AG04450 (cell line): ENCODE measurements around the gene KLHL17. TPM values are rescaled to one million over a fixed set of nuclear protein-coding genes. Genes with fewer than 3 reads are reported as not detected.

Experiments
- CTCF ChIA-PET: fragments of 300-600, 350-600 bp; formaldehyde crosslinking; extraction: SDS; loops from one replicate; lab custom pipeline; 2022; ENCODE audit warnings: antibody characterized with exemption, inconsistent platforms; lab: Charles Lee
- POLR2A ChIA-PET: fragments of 350-600 bp; formaldehyde crosslinking; extraction: SDS; loops from one replicate; lab custom pipeline; 2021; ENCODE audit warnings: antibody characterized with exemption, inconsistent platforms; lab: Yijun Ruan, JAX
- DNase-seq: peaks from one replicate; pipeline ENCODE4 v3.0.0-alpha.2; 2011; ENCODE audit warnings: low read depth, low spot score
- H3K27ac ChIP-seq: one replicate; pipeline ENCODE4 v1.5.1; 2012; ENCODE audit warnings: low read depth, low read length, control low read depth
- H3K27me3 ChIP-seq: one replicate; pipeline ENCODE4 v1.6.0; 2012; ENCODE audit warnings: low read length; ENCODE audit not compliant: control insufficient read depth, insufficient read depth
- H3K4me3 ChIP-seq: 2 replicates; pipeline ENCODE4 v1.5.1; 2011; ENCODE audit warnings: mild to moderate bottlenecking, low read depth, low read length, control low read depth
- H3K9me3 ChIP-seq: 2 replicates; pipeline ENCODE4 v1.5.1; 2012; ENCODE audit warnings: low read length; ENCODE audit not compliant: control insufficient read depth, insufficient read depth
- polyA plus RNA-seq: library from polyadenylated mRNA; depleted of rRNA; stranded (reverse); fragments of >200 nt; gene quantifications from 2 replicates; pipeline ENCODE4 v1.2.3, GENCODE V29; 2011
- TF ChIP-seq, protein P1 (sequence below): IDR thresholded peaks from 2 replicates; pipeline ENCODE4 v1.5.1; 2011; ENCODE audit warnings: low read depth, low read length, control low read depth, inconsistent platforms

Gene KLHL17
- polyA plus RNA-seq, 1 experiment = 5.5 TPM

GRCh38 chr1:967466-968343 lies 7.3 kb downstream of the KLHL17 start:
- ChIA-PET POLR2A (interaction anchor here (1.2 to 1.4 kb wide), 2 partner anchors 8 to 24 kb away, joined by 6 to 12 read pairs; no protein-coding TSS in a partner anchor), CTCF (interaction anchor here (1.3 to 1.5 kb wide), 2 partner anchors 34 to 63 kb away, joined by 3 to 11 read pairs; no protein-coding TSS in a partner anchor)
- Histone ChIP-seq H3K4me3 (no peak overlapping the region), H3K27me3 (peaks cover 21% of the 10 kb centered on the region), H3K9me3 (peaks cover 6% of the 10 kb centered on the region; the same call in 1 of the 2 replicates), H3K27ac (no peak overlapping the region)
- TF ChIP-seq, protein P1, sequence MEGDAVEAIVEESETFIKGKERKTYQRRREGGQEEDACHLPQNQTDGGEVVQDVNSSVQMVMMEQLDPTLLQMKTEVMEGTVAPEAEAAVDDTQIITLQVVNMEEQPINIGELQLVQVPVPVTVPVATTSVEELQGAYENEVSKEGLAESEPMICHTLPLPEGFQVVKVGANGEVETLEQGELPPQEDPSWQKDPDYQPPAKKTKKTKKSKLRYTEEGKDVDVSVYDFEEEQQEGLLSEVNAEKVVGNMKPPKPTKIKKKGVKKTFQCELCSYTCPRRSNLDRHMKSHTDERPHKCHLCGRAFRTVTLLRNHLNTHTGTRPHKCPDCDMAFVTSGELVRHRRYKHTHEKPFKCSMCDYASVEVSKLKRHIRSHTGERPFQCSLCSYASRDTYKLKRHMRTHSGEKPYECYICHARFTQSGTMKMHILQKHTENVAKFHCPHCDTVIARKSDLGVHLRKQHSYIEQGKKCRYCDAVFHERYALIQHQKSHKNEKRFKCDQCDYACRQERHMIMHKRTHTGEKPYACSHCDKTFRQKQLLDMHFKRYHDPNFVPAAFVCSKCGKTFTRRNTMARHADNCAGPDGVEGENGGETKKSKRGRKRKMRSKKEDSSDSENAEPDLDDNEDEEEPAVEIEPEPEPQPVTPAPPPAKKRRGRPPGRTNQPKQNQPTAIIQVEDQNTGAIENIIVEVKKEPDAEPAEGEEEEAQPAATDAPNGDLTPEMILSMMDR = no peak
- DNase-seq = no peak

DNA sequence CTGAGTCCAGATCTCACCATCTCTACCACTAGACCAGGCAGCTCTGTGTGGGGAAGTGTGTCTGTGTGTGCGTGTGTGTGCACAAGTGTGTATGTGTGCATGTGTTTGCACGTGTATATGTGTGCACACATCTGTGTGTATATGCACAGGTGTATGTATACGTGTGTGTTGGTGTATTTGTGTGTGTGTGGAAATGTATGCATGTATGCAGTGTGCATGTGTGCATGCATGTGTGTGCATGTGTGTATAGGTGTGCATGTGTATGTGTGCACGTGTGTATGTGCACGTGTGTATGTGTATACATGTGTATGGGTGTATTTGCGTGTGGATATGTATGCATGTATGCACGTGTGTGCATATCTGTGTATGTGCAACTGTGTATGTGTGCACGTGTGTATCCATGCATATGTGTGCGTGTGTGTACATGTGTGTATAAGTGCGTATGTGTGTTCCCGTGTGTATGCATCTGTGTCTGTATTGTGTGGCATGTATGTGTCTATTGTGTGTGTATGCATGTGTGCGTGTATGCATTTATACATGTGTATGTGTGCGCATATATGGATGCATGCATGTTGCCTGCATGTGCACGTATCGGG lies 9.0 kb downstream of the KLHL17 start:
- ChIA-PET CTCF (no interaction called here), POLR2A (no interaction called here)
- H3K27me3 ChIP-seq = peaks cover 26% of the 10 kb centered on the region
- no peak overlapping the region for H3K27ac ChIP-seq
- H3K9me3 ChIP-seq = peaks cover 6% of the 10 kb centered on the region; the same call in 1 of the 2 replicates
- no peak for DNase-seq
- H3K4me3 ChIP-seq = no peak overlapping the region
- TF ChIP-seq, protein P1 = no peak

DNA sequence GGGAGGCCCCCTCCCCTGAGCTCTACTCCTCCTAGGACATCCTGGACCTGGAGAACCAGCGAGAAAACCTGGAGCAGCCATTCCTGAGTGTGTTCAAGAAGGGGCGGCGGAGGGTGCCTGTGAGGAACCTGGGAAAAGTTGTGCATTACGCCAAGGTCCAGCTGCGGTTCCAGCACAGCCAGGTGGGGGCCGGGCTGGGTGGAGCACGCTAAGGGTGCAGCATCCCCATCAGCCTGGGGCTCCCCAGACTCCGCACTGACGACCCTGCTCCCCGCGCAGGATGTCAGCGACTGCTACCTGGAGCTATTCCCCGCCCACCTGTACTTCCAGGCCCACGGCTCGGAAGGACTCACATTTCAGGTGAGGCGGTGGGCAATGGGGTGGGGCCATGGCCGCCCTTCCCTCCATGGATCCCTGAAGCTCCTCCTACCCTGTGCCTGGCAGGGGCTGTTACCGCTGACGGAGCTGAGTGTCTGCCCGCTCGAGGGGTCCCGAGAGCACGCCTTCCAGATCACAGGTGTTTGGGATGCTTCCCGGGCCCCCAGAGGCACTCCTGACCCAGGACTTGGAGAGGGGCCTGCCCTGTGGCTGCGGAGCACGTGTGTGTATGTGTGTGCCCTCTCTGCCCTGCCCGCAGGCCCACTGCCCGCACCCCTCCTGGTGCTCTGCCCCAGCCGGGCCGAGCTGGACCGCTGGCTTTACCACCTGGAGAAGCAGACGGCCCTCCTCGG lies 10.0 kb downstream of the KLHL17 start:
- TF ChIP-seq, protein P1 = no peak
- ChIA-PET POLR2A (no interaction called here), CTCF (interaction anchor here (0.7 kb wide), 1 partner anchor 14 kb away, joined by 3 read pairs; no protein-coding TSS in a partner anchor)
- Histone ChIP-seq H3K27me3 (peaks cover 26% of the 10 kb centered on the region), H3K4me3 (no peak overlapping the region), H3K9me3 (peaks cover 6% of the 10 kb centered on the region; the same call in 1 of the 2 replicates), H3K27ac (no peak overlapping the region)
- no peak for DNase-seq

GRCh38 chr1:970973-971730 lies 10.8 kb downstream of the KLHL17 start:
- DNase-seq = no peak
- TF ChIP-seq, protein P1 = no peak
- Histone ChIP-seq H3K27me3 (peaks cover 26% of the 10 kb centered on the region), H3K9me3 (peaks cover 6% of the 10 kb centered on the region; the same call in 1 of the 2 replicates), H3K4me3 (no peak overlapping the region), H3K27ac (no peak overlapping the region)
- CTCF ChIA-PET = no interaction called here
- POLR2A ChIA-PET = no interaction called here
